IMR-90 (cell line): ENCODE measurements around the gene ZDHHC7.

Source experiments
- MAFK ChIP-seq: IDR thresholded peaks from 2 replicates; pipeline ENCODE4 v1.6.1; 2012; ENCODE audit warnings: low read depth, low read length, improper control_type of control experiment
- TF ChIP-seq, protein P1 (sequence below): conservative IDR thresholded peaks from 2 replicates; pipeline ENCODE4 v1.5.1; 2012; ENCODE audit warnings: mild to moderate bottlenecking, low read depth, low read length, improper control_type of control experiment

GRCh38 chr16:84975066-84975465 lies 36.3 kb downstream of the ZDHHC7 start:
- TF ChIP-seq, protein P1, sequence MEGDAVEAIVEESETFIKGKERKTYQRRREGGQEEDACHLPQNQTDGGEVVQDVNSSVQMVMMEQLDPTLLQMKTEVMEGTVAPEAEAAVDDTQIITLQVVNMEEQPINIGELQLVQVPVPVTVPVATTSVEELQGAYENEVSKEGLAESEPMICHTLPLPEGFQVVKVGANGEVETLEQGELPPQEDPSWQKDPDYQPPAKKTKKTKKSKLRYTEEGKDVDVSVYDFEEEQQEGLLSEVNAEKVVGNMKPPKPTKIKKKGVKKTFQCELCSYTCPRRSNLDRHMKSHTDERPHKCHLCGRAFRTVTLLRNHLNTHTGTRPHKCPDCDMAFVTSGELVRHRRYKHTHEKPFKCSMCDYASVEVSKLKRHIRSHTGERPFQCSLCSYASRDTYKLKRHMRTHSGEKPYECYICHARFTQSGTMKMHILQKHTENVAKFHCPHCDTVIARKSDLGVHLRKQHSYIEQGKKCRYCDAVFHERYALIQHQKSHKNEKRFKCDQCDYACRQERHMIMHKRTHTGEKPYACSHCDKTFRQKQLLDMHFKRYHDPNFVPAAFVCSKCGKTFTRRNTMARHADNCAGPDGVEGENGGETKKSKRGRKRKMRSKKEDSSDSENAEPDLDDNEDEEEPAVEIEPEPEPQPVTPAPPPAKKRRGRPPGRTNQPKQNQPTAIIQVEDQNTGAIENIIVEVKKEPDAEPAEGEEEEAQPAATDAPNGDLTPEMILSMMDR: no peak
- no peak for TF ChIP-seq MAFK
